H1 (cell line): Measurements from ENCODE around the gene WASF3.

Experiments
- ATF2 ChIP-seq: IDR thresholded peaks from 2 replicates; pipeline ENCODE4 v1.6.1; 2012; ENCODE audit warnings: low read length, inconsistent platforms
- EZH2 ChIP-seq: fragments of 200-600 bp; sonication (generic); IDR thresholded peaks from 2 replicates; pipeline ENCODE4 v1.7.1; 2012; ENCODE audit warnings: low read depth, mild to moderate bottlenecking, moderate library complexity, low read length, inconsistent platforms; ENCODE audit not compliant: severe bottlenecking
- JUN ChIP-seq: IDR thresholded peaks from 2 replicates; pipeline ENCODE4 v1.6.1; 2011; ENCODE audit warnings: low read depth, mild to moderate bottlenecking, improper control_type of control experiment, low read length
- NRF1 ChIP-seq: IDR thresholded peaks from 2 replicates; pipeline ENCODE4 v1.6.1; 2011; ENCODE audit warnings: mild to moderate bottlenecking, low read depth, low read length, improper control_type of control experiment
- POLR2A ChIP-seq, 2 experiments: IDR thresholded peaks; 1 replicate in 1 of 2; 2 replicates in 1 of 2; pipeline ENCODE4 v1.6.1; 2011; ENCODE audit warnings: low read depth in 2 of 2, low read length in 2 of 2, mild to moderate bottlenecking in 2 of 2; ENCODE audit errors: control extremely low read depth in 1 of 2
- POLR2AphosphoS5 ChIP-seq: IDR thresholded peaks from 2 replicates; pipeline ENCODE4 v1.6.1; 2011; ENCODE audit warnings: low read depth, low read length
- RNF2 ChIP-seq: fragments of 200-900, 300-1000 bp; sonication (generic); IDR thresholded peaks from 2 replicates; pipeline ENCODE4 v1.7.1; 2016; ENCODE audit warnings: borderline replicate concordance, low read depth, mild to moderate bottlenecking, antibody characterized with exemption, low read length; ENCODE audit not compliant: poor library complexity, severe bottlenecking; ENCODE audit errors: missing control alignments
- SIN3A ChIP-seq, 2 experiments: IDR thresholded peaks in 1 of 2; conservative IDR thresholded peaks in 1 of 2; 2 replicates each; pipeline ENCODE4 v1.6.1; 2011 to 2012; ENCODE audit warnings: low read length in 2 of 2, improper control_type of control experiment in 1 of 2, low read depth in 1 of 2, mild to moderate bottlenecking in 1 of 2
- TAF1 ChIP-seq: IDR thresholded peaks from 2 replicates; pipeline ENCODE4 v1.6.1; 2011; ENCODE audit warnings: mild to moderate bottlenecking, low read depth, low read length
- TCF12 ChIP-seq: IDR thresholded peaks from 2 replicates; pipeline ENCODE4 v1.6.1; 2011; ENCODE audit warnings: low read depth, mild to moderate bottlenecking, low read length
- TF ChIP-seq, protein P1 (sequence below), 3 experiments: IDR thresholded peaks; 1 replicate in 2 of 3; 2 replicates in 1 of 3; pipeline versions ENCODE4 v1.5.1 to v1.6.1; 2011; ENCODE audit warnings: low read length in 3 of 3, mild to moderate bottlenecking in 3 of 3, inconsistent platforms in 2 of 3, low read depth in 1 of 3, moderate library complexity in 1 of 3; ENCODE audit not compliant: insufficient read depth in 1 of 3; ENCODE audit errors: control extremely low read depth in 1 of 3

GRCh38 chr13:26528527-26528926 lies 29.0 kb upstream of the WASF3 start:
- TF ChIP-seq TCF12, result no peak
- no peak for TF ChIP-seq ATF2
- TF ChIP-seq, protein P1, sequence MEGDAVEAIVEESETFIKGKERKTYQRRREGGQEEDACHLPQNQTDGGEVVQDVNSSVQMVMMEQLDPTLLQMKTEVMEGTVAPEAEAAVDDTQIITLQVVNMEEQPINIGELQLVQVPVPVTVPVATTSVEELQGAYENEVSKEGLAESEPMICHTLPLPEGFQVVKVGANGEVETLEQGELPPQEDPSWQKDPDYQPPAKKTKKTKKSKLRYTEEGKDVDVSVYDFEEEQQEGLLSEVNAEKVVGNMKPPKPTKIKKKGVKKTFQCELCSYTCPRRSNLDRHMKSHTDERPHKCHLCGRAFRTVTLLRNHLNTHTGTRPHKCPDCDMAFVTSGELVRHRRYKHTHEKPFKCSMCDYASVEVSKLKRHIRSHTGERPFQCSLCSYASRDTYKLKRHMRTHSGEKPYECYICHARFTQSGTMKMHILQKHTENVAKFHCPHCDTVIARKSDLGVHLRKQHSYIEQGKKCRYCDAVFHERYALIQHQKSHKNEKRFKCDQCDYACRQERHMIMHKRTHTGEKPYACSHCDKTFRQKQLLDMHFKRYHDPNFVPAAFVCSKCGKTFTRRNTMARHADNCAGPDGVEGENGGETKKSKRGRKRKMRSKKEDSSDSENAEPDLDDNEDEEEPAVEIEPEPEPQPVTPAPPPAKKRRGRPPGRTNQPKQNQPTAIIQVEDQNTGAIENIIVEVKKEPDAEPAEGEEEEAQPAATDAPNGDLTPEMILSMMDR (IDR thresholded peaks at IDR 0.05; ENCODE audit: control extremely low read depth in 1 of 3, insufficient read depth in 1 of 3, low read depth in 1 of 3, low read length in 3 of 3), result no peak
- TF ChIP-seq POLR2AphosphoS5, result no peak
- TF ChIP-seq NRF1, result no peak
- no peak for TF ChIP-seq EZH2
- TF ChIP-seq TAF1, result no peak
- TF ChIP-seq JUN, result no peak
- no peak for TF ChIP-seq SIN3A (conservative IDR thresholded peaks at IDR 0.05 in 1 of 2, IDR thresholded peaks at IDR 0.05 in 1 of 2; ENCODE audit: low read depth in 1 of 2, low read length in 2 of 2)
- no peak for TF ChIP-seq RNF2
- no peak for TF ChIP-seq POLR2A (IDR thresholded peaks at IDR 0.05; ENCODE audit: control extremely low read depth in 1 of 2, low read depth in 2 of 2, low read length in 2 of 2)
